ENCODE data around the gene F2.

The F2 gene

DNA sequence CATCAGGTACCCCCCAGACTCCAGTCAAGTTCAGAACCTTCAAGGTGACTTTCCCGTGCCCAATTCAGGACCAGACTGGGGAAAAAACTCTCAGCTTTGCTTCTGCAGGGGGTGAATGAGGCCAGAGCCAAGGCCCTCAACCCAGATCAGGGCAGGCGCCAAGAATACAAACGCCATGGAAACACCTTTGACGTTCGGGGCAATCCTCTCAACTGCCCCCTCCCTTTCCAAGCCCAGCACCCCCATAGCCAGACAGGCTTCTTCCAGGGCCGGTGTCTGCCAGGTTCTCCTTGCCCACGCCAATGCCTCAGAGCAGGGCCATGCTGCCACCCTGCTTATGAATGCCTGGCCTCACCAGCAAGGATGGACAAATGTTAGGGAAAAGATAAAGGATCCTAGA lies 24.4 kb upstream of the F2 start:
- H2BK5ac ChIP-seq (ENCODE audit: low read depth, low read length, poor library complexity, severe bottlenecking) = peak overlapping the region; percentile 95
- peak overlapping the region; percentile 45 for H3K4me2 ChIP-seq (ENCODE audit: low read length, poor library complexity, severe bottlenecking)
- no peaks in the 10 kb centered on the region for H3K9me3 ChIP-seq (ENCODE audit: control insufficient read depth, low read length)
- peak overlapping the region; percentile 97 for H2AK5ac ChIP-seq (ENCODE audit: low read length, severe bottlenecking)
- no peak overlapping the region for H3K14ac ChIP-seq (ENCODE audit: low read length in 2 of 2)
- no peak overlapping the region for H4K91ac ChIP-seq (ENCODE audit: low read length)
- no peak for DNase-seq
- peak overlapping the region; percentile 92 for H3K27ac ChIP-seq (ENCODE audit: low read length, poor library complexity, severe bottlenecking)
- peaks cover 13% of the 10 kb centered on the region for H3K79me1 ChIP-seq (replicated peaks; ENCODE audit: low read length, poor library complexity, severe bottlenecking)
- no peak overlapping the region for H3K4ac ChIP-seq (ENCODE audit: low read depth in 1 of 2, low read length in 2 of 2)
- peaks cover 49 to 66% of the 10 kb centered on the region in 2 experiments for H3K36me3 ChIP-seq (ENCODE audit: control insufficient read depth in 1 of 2, insufficient read depth in 2 of 2, low read depth in 1 of 2, low read length in 2 of 2)
- peak overlapping the region; percentile 66 for H3K9ac ChIP-seq (ENCODE audit: low read length)
- H3K4me3 ChIP-seq (ENCODE audit: insufficient read depth in 1 of 2, low read depth in 1 of 2, low read length in 2 of 2) = no peak overlapping the region
- H2BK12ac ChIP-seq (ENCODE audit: low read length in 2 of 2) = no peak overlapping the region
- no peak overlapping the region for H4K8ac ChIP-seq (ENCODE audit: low read length)
- no peak overlapping the region for H2AFZ ChIP-seq (ENCODE audit: low read depth, low read length)
- H3K18ac ChIP-seq (ENCODE audit: low read depth in 1 of 2, low read length in 2 of 2) = no peak overlapping the region
- H2BK120ac ChIP-seq (ENCODE audit: low read depth, low read length) = no peak overlapping the region
- 91% methylated on average over 7 of the region's 7 CpGs for WGBS
- no peaks in the 10 kb centered on the region for H3K27me3 ChIP-seq (ENCODE audit: control insufficient read depth in 1 of 2, insufficient read depth in 1 of 2, low read length in 2 of 2)
- no peak overlapping the region for H3K23ac ChIP-seq (ENCODE audit: low read length in 2 of 2)
- H3K4me1 ChIP-seq (ENCODE audit: control insufficient read depth, insufficient read depth, low read depth, low read length) = peaks cover 53% of the 10 kb centered on the region
- H2BK15ac ChIP-seq (ENCODE audit: low read depth, poor library complexity, severe bottlenecking) = no peak overlapping the region

DNA sequence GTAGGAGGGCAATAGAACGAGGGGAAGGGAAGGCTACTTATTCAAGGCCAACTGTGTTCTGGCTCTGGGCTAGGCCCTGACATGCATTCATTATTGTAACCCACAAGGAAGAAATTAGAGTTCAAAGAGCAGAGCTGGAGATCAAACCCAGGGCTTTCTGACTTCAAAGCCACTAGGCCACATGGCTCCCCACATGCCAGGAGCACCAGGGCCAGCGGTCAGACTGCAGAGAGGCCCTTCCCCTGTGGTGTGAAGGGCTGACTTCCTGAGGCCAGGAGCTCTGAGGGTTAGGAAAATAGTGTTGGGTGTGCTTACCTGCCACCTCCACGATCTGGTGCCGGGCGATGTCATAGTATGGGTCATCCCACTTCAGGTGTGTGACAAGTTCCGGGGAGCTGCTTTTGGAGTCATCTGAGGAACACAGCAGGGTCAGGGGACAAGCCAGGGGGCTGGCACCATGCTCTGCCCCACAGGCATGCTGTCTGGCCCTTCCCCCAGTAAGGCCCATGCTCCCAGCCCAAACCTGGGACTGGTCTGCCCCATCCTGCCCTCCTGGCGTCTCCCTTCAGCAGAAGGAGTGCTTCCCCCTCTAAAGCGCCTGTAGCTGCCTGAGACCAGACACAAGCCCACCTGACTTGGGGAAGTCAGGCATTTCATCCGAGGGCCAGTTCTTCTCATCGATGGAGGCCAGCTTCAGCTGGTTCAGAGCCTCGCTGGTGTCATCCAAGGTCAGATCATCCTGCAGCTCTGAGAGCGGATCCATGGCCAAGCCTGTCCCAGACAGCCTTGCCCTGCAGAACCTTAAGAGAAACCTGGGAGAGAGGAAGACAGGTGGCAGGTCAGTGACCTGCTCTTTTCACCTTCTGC lies 23.4 kb upstream of the F2 start:
- Histone ChIP-seq H3K36me3 (ENCODE audit: control insufficient read depth in 1 of 2, insufficient read depth in 2 of 2, low read depth in 1 of 2, low read length in 2 of 2) (peaks cover 46 to 63% of the 10 kb centered on the region in 2 experiments), H4K8ac (ENCODE audit: low read length) (no peak overlapping the region), H4K91ac (ENCODE audit: low read length) (no peak overlapping the region), H3K4me2 (ENCODE audit: low read length, poor library complexity, severe bottlenecking) (no peak overlapping the region), H3K27me3 (ENCODE audit: control insufficient read depth in 1 of 2, insufficient read depth in 1 of 2, low read length in 2 of 2) (no peaks in the 10 kb centered on the region), H3K14ac (ENCODE audit: low read length in 2 of 2) (no peak overlapping the region), H2AK5ac (ENCODE audit: low read length, severe bottlenecking) (peak overlapping the region; percentile 97), H3K27ac (ENCODE audit: low read length, poor library complexity, severe bottlenecking) (peak overlapping the region; percentile 92), H2BK120ac (ENCODE audit: low read depth, low read length) (no peak overlapping the region), H3K23ac (ENCODE audit: low read length in 2 of 2) (no peak overlapping the region), H3K79me1 (replicated peaks; ENCODE audit: low read length, poor library complexity, severe bottlenecking) (peaks cover 11% of the 10 kb centered on the region), H2BK15ac (ENCODE audit: low read depth, poor library complexity, severe bottlenecking) (no peak overlapping the region), H3K4me1 (ENCODE audit: control insufficient read depth, insufficient read depth, low read depth, low read length) (peaks cover 53% of the 10 kb centered on the region), H3K18ac (ENCODE audit: low read depth in 1 of 2, low read length in 2 of 2) (no peak overlapping the region), H3K4me3 (ENCODE audit: insufficient read depth in 1 of 2, low read depth in 1 of 2, low read length in 2 of 2) (no peak overlapping the region), H3K9ac (ENCODE audit: low read length) (peak overlapping the region; percentile 66), H2BK5ac (ENCODE audit: low read depth, low read length, poor library complexity, severe bottlenecking) (no peak overlapping the region), H2AFZ (ENCODE audit: low read depth, low read length) (no peak overlapping the region), H3K4ac (ENCODE audit: low read depth in 1 of 2, low read length in 2 of 2) (no peak overlapping the region), H2BK12ac (ENCODE audit: low read length in 2 of 2) (no peak overlapping the region), H3K9me3 (ENCODE audit: control insufficient read depth, low read length) (no peaks in the 10 kb centered on the region)
- no peak for DNase-seq
- WGBS = 95% methylated on average over 12 of the region's 12 CpGs

GRCh38 chr11:46696212-46696558 lies 22.8 kb upstream of the F2 start:
- H2AK5ac ChIP-seq (ENCODE audit: low read length, severe bottlenecking) = no peak overlapping the region
- H3K9me3 ChIP-seq (ENCODE audit: control insufficient read depth, low read length) = no peaks in the 10 kb centered on the region
- no peak overlapping the region for H3K14ac ChIP-seq (ENCODE audit: low read length in 2 of 2)
- peaks cover 40 to 57% of the 10 kb centered on the region in 2 experiments for H3K36me3 ChIP-seq (ENCODE audit: control insufficient read depth in 1 of 2, insufficient read depth in 2 of 2, low read depth in 1 of 2, low read length in 2 of 2)
- no peak for DNase-seq
- H2BK120ac ChIP-seq (ENCODE audit: low read depth, low read length) = no peak overlapping the region
- peaks cover 7% of the 10 kb centered on the region for H3K79me1 ChIP-seq (replicated peaks; ENCODE audit: low read length, poor library complexity, severe bottlenecking)
- H3K4me3 ChIP-seq (ENCODE audit: insufficient read depth in 1 of 2, low read depth in 1 of 2, low read length in 2 of 2) = no peak overlapping the region
- H3K4me2 ChIP-seq (ENCODE audit: low read length, poor library complexity, severe bottlenecking) = no peak overlapping the region
- H4K8ac ChIP-seq (ENCODE audit: low read length) = no peak overlapping the region
- no peak overlapping the region for H3K9ac ChIP-seq (ENCODE audit: low read length)
- H3K4me1 ChIP-seq (ENCODE audit: control insufficient read depth, insufficient read depth, low read depth, low read length) = peaks cover 53% of the 10 kb centered on the region
- peak overlapping the region; percentile 18 for H3K27ac ChIP-seq (ENCODE audit: low read length, poor library complexity, severe bottlenecking)
- H2BK5ac ChIP-seq (ENCODE audit: low read depth, low read length, poor library complexity, severe bottlenecking) = no peak overlapping the region
- no peak overlapping the region for H3K4ac ChIP-seq (ENCODE audit: low read depth in 1 of 2, low read length in 2 of 2)
- H3K23ac ChIP-seq (ENCODE audit: low read length in 2 of 2) = no peak overlapping the region
- no peak overlapping the region for H2AFZ ChIP-seq (ENCODE audit: low read depth, low read length)
- 99% methylated on average over 11 of the region's 11 CpGs for WGBS
- no peaks in the 10 kb centered on the region for H3K27me3 ChIP-seq (ENCODE audit: control insufficient read depth in 1 of 2, insufficient read depth in 1 of 2, low read length in 2 of 2)
- no peak overlapping the region for H2BK15ac ChIP-seq (ENCODE audit: low read depth, poor library complexity, severe bottlenecking)
- H3K18ac ChIP-seq (ENCODE audit: low read depth in 1 of 2, low read length in 2 of 2) = no peak overlapping the region
- H4K91ac ChIP-seq (ENCODE audit: low read length) = no peak overlapping the region
- H2BK12ac ChIP-seq (ENCODE audit: low read length in 2 of 2) = no peak overlapping the region

DNA sequence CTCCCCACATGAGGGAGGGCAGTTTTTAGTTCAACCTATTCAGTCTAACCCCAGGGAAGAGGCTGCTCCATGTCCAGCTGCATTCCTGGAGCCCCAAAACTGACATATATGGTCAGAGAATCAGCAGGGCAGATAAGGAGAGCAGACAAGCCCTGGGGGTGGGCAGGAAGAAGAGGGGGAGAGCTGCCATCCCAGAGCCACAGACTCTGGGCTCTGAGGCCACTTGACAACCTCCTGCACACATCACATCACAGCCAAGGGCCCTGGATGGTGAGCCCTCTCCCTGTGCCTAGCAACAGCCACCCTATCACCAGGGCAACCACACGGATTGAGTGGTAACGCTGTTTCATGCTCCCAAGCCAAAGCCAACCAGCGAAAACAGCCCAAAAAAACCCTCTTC lies 21.7 kb upstream of the F2 start:
- Histone ChIP-seq H3K9me3 (ENCODE audit: control insufficient read depth, low read length) (no peaks in the 10 kb centered on the region), H4K91ac (ENCODE audit: low read length) (peak overlapping the region; percentile 21), H3K4me3 (ENCODE audit: insufficient read depth in 1 of 2, low read depth in 1 of 2, low read length in 2 of 2) (peak overlapping the region in 1 of 2 experiments; percentile 24), H2BK15ac (ENCODE audit: low read depth, poor library complexity, severe bottlenecking) (no peak overlapping the region), H3K18ac (ENCODE audit: low read depth in 1 of 2, low read length in 2 of 2) (no peak overlapping the region), H2BK12ac (ENCODE audit: low read length in 2 of 2) (no peak overlapping the region), H3K36me3 (ENCODE audit: control insufficient read depth in 1 of 2, insufficient read depth in 2 of 2, low read depth in 1 of 2, low read length in 2 of 2) (peaks cover 29 to 47% of the 10 kb centered on the region in 2 experiments), H2BK120ac (ENCODE audit: low read depth, low read length) (no peak overlapping the region), H3K23ac (ENCODE audit: low read length in 2 of 2) (no peak overlapping the region), H3K27me3 (ENCODE audit: control insufficient read depth in 1 of 2, insufficient read depth in 1 of 2, low read length in 2 of 2) (no peaks in the 10 kb centered on the region), H4K8ac (ENCODE audit: low read length) (no peak overlapping the region), H3K79me1 (replicated peaks; ENCODE audit: low read length, poor library complexity, severe bottlenecking) (peaks cover 7% of the 10 kb centered on the region), H3K4me1 (ENCODE audit: control insufficient read depth, insufficient read depth, low read depth, low read length) (peaks cover 46% of the 10 kb centered on the region), H3K9ac (ENCODE audit: low read length) (peak overlapping the region; percentile 31), H3K14ac (ENCODE audit: low read length in 2 of 2) (no peak overlapping the region), H3K4me2 (ENCODE audit: low read length, poor library complexity, severe bottlenecking) (peak overlapping the region; percentile 39), H3K4ac (ENCODE audit: low read depth in 1 of 2, low read length in 2 of 2) (no peak overlapping the region), H2BK5ac (ENCODE audit: low read depth, low read length, poor library complexity, severe bottlenecking) (peak overlapping the region; percentile 60), H2AFZ (ENCODE audit: low read depth, low read length) (no peak overlapping the region), H2AK5ac (ENCODE audit: low read length, severe bottlenecking) (peak overlapping the region; percentile 84), H3K27ac (ENCODE audit: low read length, poor library complexity, severe bottlenecking) (peak overlapping the region; percentile 57)
- DNase-seq = peak; percentile 30
- 80% methylated on average over 3 of the region's 3 CpGs for WGBS
